Spinal cord (tissue), 10 donors: ENCODE data around the gene RHOT1. TPM values are rescaled to one million over a fixed set of nuclear protein-coding genes. Genes with fewer than 3 reads are reported as not detected.
A peak's percentile ranks its signal among the peaks of the same experiment; 100 is the strongest.
"Not testable (repeated sequence)": the region's sequence is repeated elsewhere in the genome, so short reads cannot be mapped to it uniquely, and the experiment has no call there.

Experiments used
- DNase-seq, 6 donors: peaks; one replicate each; pipeline versions ENCODE4 v3.0.0 to v3.0.0-alpha.2; 2013 to 2015; ENCODE audit warnings: low spot score in 6 of 6, low read depth in 4 of 6
- H3K27ac ChIP-seq: one replicate; pipeline ENCODE4 v1.5.1; 2013; ENCODE audit warnings: low read depth, low read length, control low read depth
- H3K27me3 ChIP-seq: one replicate; pipeline ENCODE4 v1.6.1; 2013; ENCODE audit warnings: low read length; ENCODE audit not compliant: control insufficient read depth, insufficient read depth
- H3K36me3 ChIP-seq: one replicate; pipeline ENCODE4 v1.6.1; 2013; ENCODE audit warnings: low read length; ENCODE audit not compliant: control insufficient read depth, insufficient read depth
- H3K4me1 ChIP-seq: one replicate; pipeline ENCODE4 v1.6.1; 2013; ENCODE audit warnings: low read length; ENCODE audit not compliant: control insufficient read depth, insufficient read depth
- H3K4me3 ChIP-seq: one replicate; pipeline ENCODE4 v1.5.1; 2013; ENCODE audit warnings: low read depth, low read length, control low read depth
- H3K9me3 ChIP-seq: one replicate; pipeline ENCODE4 v1.6.1; 2013; ENCODE audit warnings: low read length; ENCODE audit not compliant: control insufficient read depth, insufficient read depth
- WGBS: methylation state at CpG from one replicate; pipeline ENCODE4 v1.1.5; 2013; ENCODE audit warnings: missing lambda C conversion rate; ENCODE audit not compliant: insufficient coverage; 5-methylcytosine and 5-hydroxymethylcytosine counted together
- polyA plus RNA-seq, 2 donors: library from polyadenylated mRNA; unstranded; fragments of 120-200 nt; gene quantifications; one replicate each; pipeline ENCODE4 v1.2.1, GENCODE V29; 2013; ENCODE audit not compliant: insufficient read length in 2 of 2
- total RNA-seq, 2 donors: library from RNA; depleted of rRNA in 1 of 2; stranded (reverse); fragments of 120-200 nt in 1 of 2; fragments of >200 nt in 1 of 2; gene quantifications; one replicate each; pipeline versions ENCODE4 v1.2.3 to v1.2.4, GENCODE V29; 2013 to 2014
- donor health status: healthy.

Gene RHOT1
- total and polyA plus RNA-seq, 4 donors, result 53.0 to 114 (median 62.1) TPM

DNA sequence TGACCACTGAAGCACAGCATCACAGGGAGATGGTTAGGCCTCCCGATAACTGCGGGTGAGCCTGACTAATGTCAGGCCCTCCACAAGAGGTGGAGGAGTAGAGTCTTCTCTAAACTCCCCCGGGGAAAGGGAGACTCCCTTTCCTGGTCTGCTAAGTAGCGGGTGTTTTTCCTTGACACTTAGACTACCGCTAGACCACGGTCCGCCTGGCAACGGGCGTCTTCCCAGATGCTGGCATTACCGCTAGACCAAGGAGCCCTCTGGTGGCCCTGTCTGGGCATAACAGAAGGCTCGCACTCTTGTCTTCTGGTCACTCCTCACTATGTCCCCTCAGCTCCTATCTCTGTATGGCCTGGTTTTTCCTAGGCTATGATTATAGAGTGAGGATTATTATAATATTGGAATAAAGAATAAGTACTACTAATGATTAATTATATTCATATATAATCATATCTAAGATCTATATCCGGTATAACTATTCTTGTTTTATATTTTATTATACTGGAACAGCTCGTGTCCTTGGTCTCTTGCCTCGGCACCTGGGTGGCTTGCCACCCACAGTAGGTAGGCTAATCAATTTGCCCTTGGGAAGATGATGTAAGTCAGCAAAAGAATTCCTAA is 6.7 kb upstream of the RHOT1 start:
- H3K9me3 ChIP-seq, H3K36me3 ChIP-seq, DNase-seq, H3K27ac ChIP-seq, H3K4me1 ChIP-seq, H3K27me3 ChIP-seq, H3K4me3 ChIP-seq: not testable (repeated sequence)
- WGBS, result no CpG with 5 or more reads among the region's 14 CpGs

DNA sequence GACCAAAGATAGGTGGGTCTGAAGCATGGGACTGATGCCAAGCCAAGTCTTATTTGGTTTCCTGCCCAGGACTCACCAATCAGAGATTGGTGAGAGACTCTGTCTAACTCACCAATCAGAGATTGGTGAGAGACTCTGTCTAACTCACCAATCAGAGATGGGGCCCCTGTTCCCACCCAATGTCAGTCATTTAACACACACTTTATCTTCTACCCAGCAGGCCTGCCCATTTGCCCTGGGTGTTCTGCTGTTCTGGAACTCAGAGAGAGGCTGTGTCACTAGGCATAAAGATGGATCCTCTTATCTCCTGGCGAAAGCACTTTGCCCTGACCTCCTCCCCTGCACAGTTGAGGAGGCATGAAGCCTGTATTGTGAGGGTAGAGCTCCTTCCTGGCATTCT is 5.4 kb upstream of the RHOT1 start:
- 100% methylated on average over 1 of the region's 1 CpG for WGBS
- no peaks in the 10 kb centered on the region for H3K9me3 ChIP-seq
- H3K36me3 ChIP-seq, result no peaks in the 10 kb centered on the region
- H3K27ac ChIP-seq, result no peak overlapping the region
- no peaks in the 10 kb centered on the region for H3K27me3 ChIP-seq
- DNase-seq, result no peak
- peaks cover 9% of the 10 kb centered on the region for H3K4me1 ChIP-seq
- H3K4me3 ChIP-seq, result no peak overlapping the region

DNA sequence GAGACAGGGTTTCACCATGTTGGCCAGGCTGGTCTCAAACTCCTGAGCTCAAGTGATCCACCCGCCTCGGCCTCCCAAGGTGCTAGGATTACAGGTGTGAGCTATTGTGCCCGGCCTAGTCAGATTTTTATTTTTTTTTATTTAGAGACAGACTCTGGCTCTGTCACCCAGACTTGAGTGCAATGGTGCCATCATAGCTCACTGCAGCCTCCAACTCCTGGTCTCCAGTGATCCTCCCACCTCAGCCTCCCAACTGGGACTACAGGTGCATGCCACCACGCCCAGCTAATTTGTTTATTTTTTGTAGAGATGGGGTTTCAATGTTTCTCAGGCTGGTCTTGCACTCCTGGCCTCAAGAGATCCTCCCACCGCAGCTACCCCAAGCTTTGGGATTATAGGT is 2.8 kb upstream of the RHOT1 start:
- 100% methylated on average over 3 of the region's 5 CpGs for WGBS
- not testable (repeated sequence) for H3K4me3 ChIP-seq, H3K36me3 ChIP-seq, H3K9me3 ChIP-seq, H3K4me1 ChIP-seq, H3K27me3 ChIP-seq, DNase-seq, H3K27ac ChIP-seq

DNA sequence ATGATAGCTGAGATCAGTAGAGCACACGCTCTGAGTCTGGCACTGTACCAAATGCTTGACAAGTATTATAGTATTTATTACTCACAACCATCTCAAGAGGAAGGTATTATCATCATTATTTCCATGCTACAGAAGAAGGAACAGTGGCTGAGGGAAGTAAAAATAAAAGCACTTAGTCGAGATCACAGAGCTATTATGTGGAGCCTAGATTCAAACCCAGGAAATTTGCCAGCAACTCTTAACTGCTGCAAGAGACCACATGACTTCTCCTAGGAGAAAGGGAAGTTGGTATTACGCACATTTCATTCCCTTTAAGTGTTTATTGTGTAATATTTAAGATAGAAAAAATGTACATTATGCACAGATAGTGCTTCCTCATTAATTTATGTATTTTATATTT is 1.0 kb upstream of the RHOT1 start:
- Histone ChIP-seq H3K27me3 (no peaks in the 10 kb centered on the region), H3K36me3 (no peaks in the 10 kb centered on the region), H3K4me1 (peaks cover 9% of the 10 kb centered on the region), H3K9me3 (no peaks in the 10 kb centered on the region), H3K27ac (peak overlapping the region; percentile 74), H3K4me3 (peak overlapping the region; percentile 46)
- no CpG with 5 or more reads among the region's 3 CpGs for WGBS
- DNase-seq, result peak in 4 of 6 donors; percentile 56 to 91 (median 74)

DNA sequence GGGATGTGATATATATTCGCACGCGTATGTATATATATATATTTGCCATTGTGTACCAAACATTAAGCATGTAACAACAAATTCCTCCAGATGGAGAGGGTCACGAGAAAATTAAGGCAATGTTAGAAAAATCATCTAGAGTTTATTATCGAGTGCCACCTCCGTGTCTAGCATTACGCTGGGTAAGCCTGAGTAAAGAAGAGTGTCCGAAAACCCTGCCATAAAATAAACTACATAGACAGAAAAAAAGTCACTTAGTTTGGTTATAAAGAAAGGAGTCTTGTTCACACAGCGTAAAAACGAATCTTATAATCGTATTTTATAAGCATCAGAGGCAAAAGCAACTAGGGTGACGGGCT is 644 bp upstream of the RHOT1 start:
- no peaks in the 10 kb centered on the region for H3K27me3 ChIP-seq
- H3K27ac ChIP-seq, result peak overlapping the region; percentile 74
- H3K4me3 ChIP-seq, result peak overlapping the region; percentile 46
- no peaks in the 10 kb centered on the region for H3K36me3 ChIP-seq
- H3K4me1 ChIP-seq, result peaks cover 9% of the 10 kb centered on the region
- H3K9me3 ChIP-seq, result no peaks in the 10 kb centered on the region
- DNase-seq, result no peak
- 7% methylated on average over 2 of the region's 12 CpGs for WGBS

DNA sequence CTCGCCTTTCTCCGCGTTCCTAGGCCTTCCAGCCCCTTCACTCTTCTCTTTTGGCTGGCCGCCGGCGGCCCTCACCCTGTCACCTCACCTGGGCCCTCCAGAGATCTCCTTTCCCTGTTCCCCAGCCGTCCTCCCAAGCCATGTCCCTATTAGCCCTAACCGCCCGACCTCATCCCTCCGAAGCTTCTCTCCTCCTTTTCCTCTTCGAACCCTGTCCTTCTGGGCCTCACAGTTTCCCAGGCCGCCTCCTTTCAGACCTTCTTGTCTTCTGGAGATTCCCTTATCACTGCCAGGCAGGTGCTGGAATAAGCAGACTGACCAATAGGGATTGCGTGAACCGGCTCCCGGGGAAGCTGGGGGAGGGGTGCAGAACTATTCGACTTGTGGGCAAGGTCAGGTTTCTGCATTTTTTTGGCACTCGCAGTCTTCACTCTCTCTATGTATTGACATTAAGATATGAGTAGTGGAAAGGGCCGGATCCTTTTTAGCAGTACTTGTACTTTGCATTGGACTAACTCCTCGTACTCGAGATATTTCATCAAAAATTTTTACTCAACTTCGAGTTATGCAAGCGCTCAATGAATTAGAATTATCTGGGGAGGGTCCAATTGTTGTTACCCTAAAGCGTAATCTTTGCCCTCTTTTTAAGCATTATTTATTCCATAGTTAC is 690 bp downstream of the RHOT1 start:
- Histone ChIP-seq H3K4me3 (peak overlapping the region; percentile 89), H3K27me3 (no peaks in the 10 kb centered on the region), H3K36me3 (no peaks in the 10 kb centered on the region), H3K27ac (peak overlapping the region; percentile 71), H3K4me1 (peaks cover 13% of the 10 kb centered on the region), H3K9me3 (no peaks in the 10 kb centered on the region)
- WGBS, result 0% methylated on average over 12 of the region's 23 CpGs
- peak in 3 of 6 donors; percentile 24 to 60 (median 55) for DNase-seq

DNA sequence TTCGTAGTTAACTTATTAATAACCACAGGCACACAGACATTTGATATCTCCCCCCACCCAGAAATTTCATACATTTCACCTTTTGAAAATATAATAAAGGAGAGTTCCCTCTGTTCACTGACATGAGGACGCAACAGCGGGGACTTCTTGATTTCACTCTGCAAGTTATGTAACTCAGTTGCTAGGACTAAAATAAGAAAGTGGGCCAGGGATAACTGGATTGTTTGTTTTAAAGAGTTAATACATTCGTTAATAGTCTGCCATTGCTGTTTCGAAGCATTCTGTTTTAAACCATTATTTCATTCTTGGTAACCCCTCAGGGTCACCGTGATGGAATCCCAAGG is 1.2 kb downstream of the RHOT1 start:
- DNase-seq, result no peak
- Histone ChIP-seq H3K27me3 (no peaks in the 10 kb centered on the region), H3K9me3 (no peaks in the 10 kb centered on the region), H3K4me1 (peaks cover 12% of the 10 kb centered on the region), H3K36me3 (no peaks in the 10 kb centered on the region), H3K27ac (no peak overlapping the region), H3K4me3 (peak overlapping the region; percentile 89)
- no CpG with 5 or more reads among the region's 6 CpGs for WGBS

DNA sequence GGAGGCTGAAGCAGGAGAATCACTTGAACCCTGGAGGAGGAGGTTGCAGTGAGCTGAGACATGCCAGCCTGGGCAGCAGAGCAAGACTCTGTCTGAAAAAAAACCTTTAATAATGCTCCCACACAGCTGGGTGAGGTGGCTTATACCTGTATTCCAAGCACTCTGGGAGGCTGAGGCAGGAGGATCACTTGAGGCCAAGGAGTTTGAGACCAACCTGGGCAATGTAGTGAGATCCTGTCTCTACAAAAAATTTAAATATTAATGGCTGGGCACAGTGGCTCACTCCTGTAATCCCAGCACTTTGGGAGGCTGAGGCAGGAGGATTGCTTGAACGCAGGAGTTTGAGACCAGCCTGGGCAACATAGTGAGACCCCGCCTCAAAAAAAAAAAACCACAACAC is 2.1 kb downstream of the RHOT1 start:
- H3K4me3 ChIP-seq, H3K27ac ChIP-seq, H3K36me3 ChIP-seq, DNase-seq, H3K4me1 ChIP-seq, H3K9me3 ChIP-seq, H3K27me3 ChIP-seq: not testable (repeated sequence)
- WGBS, result no CpG with 5 or more reads among the region's 2 CpGs

DNA sequence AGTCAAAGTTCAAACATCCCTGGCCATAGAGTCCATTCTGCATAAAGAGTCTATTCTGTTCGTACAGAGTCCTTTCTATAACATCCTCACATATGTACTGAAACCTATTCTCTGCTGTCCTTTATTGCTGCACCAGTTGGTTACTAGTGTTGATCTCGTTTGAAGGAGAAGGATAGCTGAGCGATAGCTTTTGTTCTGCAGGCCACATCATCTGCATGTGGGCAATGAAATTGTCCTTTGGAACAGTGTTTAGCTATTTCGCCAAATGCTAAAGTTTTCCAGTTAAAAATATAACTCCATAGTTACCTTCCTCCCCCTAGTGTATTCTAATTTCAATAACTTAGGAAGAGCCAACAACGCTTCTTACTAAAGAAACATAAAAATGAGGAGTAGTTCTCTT is 6.0 kb downstream of the RHOT1 start:
- DNase-seq, result peak in 1 of 6 donors; percentile 9
- no peak overlapping the region for H3K27ac ChIP-seq
- H3K27me3 ChIP-seq, result no peaks in the 10 kb centered on the region
- peaks cover 3% of the 10 kb centered on the region for H3K4me1 ChIP-seq
- no peaks in the 10 kb centered on the region for H3K9me3 ChIP-seq
- peaks cover 7% of the 10 kb centered on the region for H3K36me3 ChIP-seq
- WGBS, result no CpG with 5 or more reads among the region's 5 CpGs
- H3K4me3 ChIP-seq, result no peak overlapping the region

DNA sequence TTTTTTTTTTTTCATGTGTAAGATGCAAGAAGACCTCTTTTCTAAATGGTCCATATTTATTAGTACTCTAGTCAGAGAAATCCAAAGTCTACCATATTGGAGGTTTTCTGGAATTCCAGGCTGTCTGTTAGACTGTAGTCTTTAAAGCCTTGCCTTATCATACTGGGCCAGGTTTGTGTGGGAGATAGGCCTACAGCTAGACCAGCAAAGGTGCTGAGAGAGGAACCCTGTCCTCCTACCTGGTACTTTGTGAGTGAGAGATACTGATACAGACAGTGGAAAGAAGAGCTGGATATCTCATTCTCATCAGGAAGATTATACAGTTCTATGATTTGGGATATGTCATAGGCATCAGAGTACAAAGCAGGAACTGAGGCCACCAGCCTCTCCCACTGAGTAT is 8.1 kb downstream of the RHOT1 start:
- H3K4me1 ChIP-seq, result peaks cover 3% of the 10 kb centered on the region
- H3K27ac ChIP-seq, result no peak overlapping the region
- DNase-seq, result no peak
- peaks cover 17% of the 10 kb centered on the region for H3K36me3 ChIP-seq
- H3K9me3 ChIP-seq, result no peaks in the 10 kb centered on the region
- no peak overlapping the region for H3K4me3 ChIP-seq
- H3K27me3 ChIP-seq, result no peaks in the 10 kb centered on the region
